ENCODE data around the gene WNT3. TPM values are rescaled to one million over a fixed set of nuclear protein-coding genes. Genes with fewer than 3 reads are reported as not detected.
"Not testable (repeated sequence)": the region's sequence is repeated elsewhere in the genome, so short reads cannot be mapped to it uniquely, and the experiment has no call there.

WNT3 gene
- total and polyA plus RNA-seq, 5 donors from 2014 or later = not detected

GRCh38 chr17:46757588-46757987 lies 60.9 kb downstream of the WNT3 start:
- H3K9me3 ChIP-seq (ENCODE audit: control insufficient read depth in 2 of 2, low read length in 2 of 2); H3K4me3 Mint-ChIP-seq; H3K4me1 ChIP-seq (ENCODE audit: control insufficient read depth, insufficient read depth, low read length, poor library complexity, severe bottlenecking); ATAC-seq (ENCODE audit: low read depth in 2 of 2); H3K4me1 Mint-ChIP-seq; DNase-seq; H3K4me3 ChIP-seq (ENCODE audit: low read depth, low read length); H3K27ac Mint-ChIP-seq; H3K9me3 Mint-ChIP-seq; H3K27me3 Mint-ChIP-seq; H3K27ac ChIP-seq (ENCODE audit: insufficient read depth, low read length, poor library complexity, severe bottlenecking); H3K27me3 ChIP-seq (ENCODE audit: control insufficient read depth, insufficient read depth, low read length): not testable (repeated sequence)
- H3K36me3 ChIP-seq (ENCODE audit: control insufficient read depth, insufficient read depth, low read length) = peaks cover 53% of the 10 kb centered on the region
- H3K36me3 Mint-ChIP-seq = peaks cover 41% of the 10 kb centered on the region

GRCh38 chr17:46756861-46757260 lies 61.6 kb downstream of the WNT3 start:
- peaks cover 61% of the 10 kb centered on the region for H3K36me3 ChIP-seq (ENCODE audit: control insufficient read depth, insufficient read depth, low read length)
- Mint-ChIP-seq H3K27ac (no peak overlapping the region), H3K36me3 (peaks cover 45% of the 10 kb centered on the region)

GRCh38 chr17:46756081-46756735 lies 62.3 kb downstream of the WNT3 start:
- no peak for DNase-seq
- H3K27ac Mint-ChIP-seq = no peak overlapping the region
- H3K36me3 Mint-ChIP-seq = peaks cover 48% of the 10 kb centered on the region
- Histone ChIP-seq H3K27ac (ENCODE audit: insufficient read depth, low read length, poor library complexity, severe bottlenecking) (no peak overlapping the region), H3K27me3 (ENCODE audit: control insufficient read depth, insufficient read depth, low read length) (no peaks in the 10 kb centered on the region), H3K4me3 (ENCODE audit: low read depth, low read length) (no peak overlapping the region), H3K4me1 (ENCODE audit: control insufficient read depth, insufficient read depth, low read length, poor library complexity, severe bottlenecking) (no peaks in the 10 kb centered on the region), H3K9me3 (ENCODE audit: control insufficient read depth in 2 of 2, low read length in 2 of 2) (no peaks in the 10 kb centered on the region), H3K36me3 (ENCODE audit: control insufficient read depth, insufficient read depth, low read length) (peaks cover 67% of the 10 kb centered on the region)
- H3K27me3 Mint-ChIP-seq = no peaks in the 10 kb centered on the region
- H3K4me3 Mint-ChIP-seq = no peak overlapping the region
- ATAC-seq (ENCODE audit: low read depth in 2 of 2) = no peak
- peaks cover 0 to 2% (median 0%) of the 10 kb centered on the region in 4 donors for H3K4me1 Mint-ChIP-seq
- H3K9me3 Mint-ChIP-seq = no peaks in the 10 kb centered on the region

More at GRCh38 chr17:46756861-46757260, 61.6 kb downstream of the WNT3 start:
- no peak overlapping the region for H3K4me3 ChIP-seq (ENCODE audit: low read depth, low read length)
- Mint-ChIP-seq H3K27me3 (no peaks in the 10 kb centered on the region), H3K4me1 (peaks cover 0 to 2% (median 0%) of the 10 kb centered on the region in 4 donors), H3K9me3 (no peaks in the 10 kb centered on the region), H3K4me3 (no peak overlapping the region)
- no peak overlapping the region for H3K27ac ChIP-seq (ENCODE audit: insufficient read depth, low read length, poor library complexity, severe bottlenecking)
- DNase-seq = no peak
- H3K27me3 ChIP-seq (ENCODE audit: control insufficient read depth, insufficient read depth, low read length) = no peaks in the 10 kb centered on the region
- no peaks in the 10 kb centered on the region for H3K4me1 ChIP-seq (ENCODE audit: control insufficient read depth, insufficient read depth, low read length, poor library complexity, severe bottlenecking)
- ATAC-seq (ENCODE audit: low read depth in 2 of 2) = no peak
- H3K9me3 ChIP-seq (ENCODE audit: control insufficient read depth in 2 of 2, low read length in 2 of 2) = no peaks in the 10 kb centered on the region

GRCh38 chr17:46753776-46754175 lies 64.7 kb downstream of the WNT3 start:
- Mint-ChIP-seq H3K4me3 (no peak overlapping the region), H3K27ac (no peak overlapping the region), H3K9me3 (no peaks in the 10 kb centered on the region), H3K27me3 (no peaks in the 10 kb centered on the region), H3K4me1 (peaks cover 0 to 2% (median 0%) of the 10 kb centered on the region in 4 donors), H3K36me3 (peaks cover 50% of the 10 kb centered on the region)
- no peaks in the 10 kb centered on the region for H3K4me1 ChIP-seq (ENCODE audit: control insufficient read depth, insufficient read depth, low read length, poor library complexity, severe bottlenecking)
- H3K27ac ChIP-seq (ENCODE audit: insufficient read depth, low read length, poor library complexity, severe bottlenecking) = no peak overlapping the region
- H3K36me3 ChIP-seq (ENCODE audit: control insufficient read depth, insufficient read depth, low read length) = peaks cover 81% of the 10 kb centered on the region
- no peak overlapping the region for H3K4me3 ChIP-seq (ENCODE audit: low read depth, low read length)
- ATAC-seq (ENCODE audit: low read depth in 2 of 2) = no peak
- H3K27me3 ChIP-seq (ENCODE audit: control insufficient read depth, insufficient read depth, low read length) = no peaks in the 10 kb centered on the region
- no peaks in the 10 kb centered on the region for H3K9me3 ChIP-seq (ENCODE audit: control insufficient read depth in 2 of 2, low read length in 2 of 2)
- no peak for DNase-seq

GRCh38 chr17:46751425-46751824 lies 67.1 kb downstream of the WNT3 start:
- Histone ChIP-seq H3K4me1 (ENCODE audit: control insufficient read depth, insufficient read depth, low read length, poor library complexity, severe bottlenecking) (no peaks in the 10 kb centered on the region), H3K4me3 (ENCODE audit: low read depth, low read length) (no peak overlapping the region), H3K36me3 (ENCODE audit: control insufficient read depth, insufficient read depth, low read length) (peaks cover 68% of the 10 kb centered on the region), H3K27ac (ENCODE audit: insufficient read depth, low read length, poor library complexity, severe bottlenecking) (no peak overlapping the region), H3K9me3 (ENCODE audit: control insufficient read depth in 2 of 2, low read length in 2 of 2) (no peaks in the 10 kb centered on the region), H3K27me3 (ENCODE audit: control insufficient read depth, insufficient read depth, low read length) (no peaks in the 10 kb centered on the region)
- Mint-ChIP-seq H3K4me3 (no peak overlapping the region), H3K4me1 (peaks cover 0 to 2% (median 0%) of the 10 kb centered on the region in 4 donors), H3K36me3 (peaks cover 41% of the 10 kb centered on the region), H3K9me3 (no peaks in the 10 kb centered on the region), H3K27ac (peak overlapping the region in 1 of 3 donors; percentile 26), H3K27me3 (no peaks in the 10 kb centered on the region)
- ATAC-seq (ENCODE audit: low read depth in 2 of 2) = no peak
- no peak for DNase-seq

- H3K4me1 ChIP-seq (ENCODE audit: control insufficient read depth, insufficient read depth, low read length, poor library complexity, severe bottlenecking) = no peaks in the 10 kb centered on the region
- no peaks in the 10 kb centered on the region for H3K27me3 ChIP-seq (ENCODE audit: control insufficient read depth, insufficient read depth, low read length)
- peaks cover 29% of the 10 kb centered on the region for H3K36me3 Mint-ChIP-seq
- no peak overlapping the region for H3K27ac ChIP-seq (ENCODE audit: insufficient read depth, low read length, poor library complexity, severe bottlenecking)
- peaks cover 0 to 5% (median 1%) of the 10 kb centered on the region in 4 donors for H3K4me1 Mint-ChIP-seq
- no peaks in the 10 kb centered on the region for H3K9me3 Mint-ChIP-seq
- no peak for DNase-seq
- no peak overlapping the region for H3K4me3 Mint-ChIP-seq
- H3K36me3 ChIP-seq (ENCODE audit: control insufficient read depth, insufficient read depth, low read length) = peaks cover 29% of the 10 kb centered on the region
- no peaks in the 10 kb centered on the region for H3K9me3 ChIP-seq (ENCODE audit: control insufficient read depth in 2 of 2, low read length in 2 of 2)
- no peak overlapping the region for H3K27ac Mint-ChIP-seq
- H3K4me3 ChIP-seq (ENCODE audit: low read depth, low read length) = no peak overlapping the region
- no peaks in the 10 kb centered on the region for H3K27me3 Mint-ChIP-seq
- no peak for ATAC-seq (ENCODE audit: low read depth in 2 of 2)
Observed at GRCh38 chr17:46745376-46745775, 73.1 kb downstream of the WNT3 start.

GRCh38 chr17:46744441-46744840 lies 74.1 kb downstream of the WNT3 start:
- H3K27ac ChIP-seq (ENCODE audit: insufficient read depth, low read length, poor library complexity, severe bottlenecking) = no peak overlapping the region

More at GRCh38 chr17:46744441-46744840, 74.1 kb downstream of the WNT3 start:
- Mint-ChIP-seq H3K4me3 (no peak overlapping the region), H3K36me3 (peaks cover 25% of the 10 kb centered on the region), H3K27me3 (no peaks in the 10 kb centered on the region), H3K27ac (no peak overlapping the region), H3K9me3 (no peaks in the 10 kb centered on the region), H3K4me1 (peaks cover 0 to 10% (median 1%) of the 10 kb centered on the region in 4 donors)
- ATAC-seq (ENCODE audit: low read depth in 2 of 2) (no peak), DNase-seq (no peak)
- Histone ChIP-seq H3K27me3 (ENCODE audit: control insufficient read depth, insufficient read depth, low read length) (no peaks in the 10 kb centered on the region), H3K36me3 (ENCODE audit: control insufficient read depth, insufficient read depth, low read length) (peaks cover 21% of the 10 kb centered on the region), H3K4me1 (ENCODE audit: control insufficient read depth, insufficient read depth, low read length, poor library complexity, severe bottlenecking) (no peaks in the 10 kb centered on the region), H3K4me3 (ENCODE audit: low read depth, low read length) (no peak overlapping the region), H3K9me3 (ENCODE audit: control insufficient read depth in 2 of 2, low read length in 2 of 2) (no peaks in the 10 kb centered on the region)

Data from CD4-positive, CD25-positive, alpha-beta regulatory T cell (primary cell).